ENCODE measurements around the gene FOXN4.

FOXN4 gene

GRCh38 chr12:109258201-109258600, 50.9 kb downstream of the FOXN4 start:
- DNase-seq (ENCODE audit: low read depth) = no peak

DNA sequence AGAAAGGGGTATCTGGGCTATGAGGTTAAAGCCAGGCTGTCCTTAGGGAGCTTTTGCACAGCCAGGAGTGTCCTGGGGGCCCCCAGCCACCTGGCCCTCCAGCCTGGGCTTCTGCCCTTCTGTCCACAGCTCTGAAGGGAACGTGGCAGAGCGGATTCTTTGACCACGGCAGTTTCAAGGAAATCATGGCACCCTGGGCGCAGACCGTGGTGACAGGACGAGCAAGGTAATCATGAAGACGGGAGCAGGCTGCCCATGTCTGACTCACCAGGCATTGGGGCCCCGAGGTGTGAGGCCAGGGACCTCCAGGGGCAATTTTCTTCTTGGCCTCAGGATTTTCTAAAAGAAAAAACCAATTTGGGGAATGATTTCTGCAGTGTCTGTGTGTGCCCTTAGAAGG, 53.1 kb downstream of the FOXN4 start:
- no peak for DNase-seq (ENCODE audit: low read depth)

- peak; percentile 15 for DNase-seq (ENCODE audit: low read depth)
These were observed 53.7 kb downstream of the FOXN4 start for GRCh38 chr12:109255377-109255776.

GRCh38 chr12:109253913-109254544, 55.1 kb downstream of the FOXN4 start:
- DNase-seq (ENCODE audit: low read depth) = no peak

- DNase-seq (ENCODE audit: low read depth) = no peak
These were observed 56.3 kb downstream of the FOXN4 start for GRCh38 chr12:109252799-109253198.

DNA sequence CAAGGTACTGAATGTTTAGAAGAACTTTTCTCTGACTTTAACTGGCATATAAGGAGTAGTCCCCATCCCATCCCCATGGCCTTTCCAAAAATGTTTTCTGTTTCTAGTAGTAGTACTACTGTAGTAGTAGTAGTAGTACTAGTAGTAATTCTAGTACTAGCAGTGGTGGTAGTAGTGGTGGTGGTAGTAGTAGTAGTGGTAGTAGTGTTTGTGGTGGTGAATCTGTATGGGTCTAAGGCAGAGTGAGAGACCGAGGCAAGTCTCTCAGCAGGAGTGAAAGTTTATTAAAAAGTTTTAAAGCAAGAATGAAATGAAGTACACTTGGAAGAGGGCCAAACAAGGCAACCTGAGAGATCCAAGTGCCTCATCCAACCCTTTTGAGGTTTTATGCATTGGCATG, 58.6 kb downstream of the FOXN4 start:
- no peak for DNase-seq (ENCODE audit: low read depth)

GRCh38 chr12:109247831-109248654, 61.0 kb downstream of the FOXN4 start:
- no peak for DNase-seq (ENCODE audit: low read depth)

DNA sequence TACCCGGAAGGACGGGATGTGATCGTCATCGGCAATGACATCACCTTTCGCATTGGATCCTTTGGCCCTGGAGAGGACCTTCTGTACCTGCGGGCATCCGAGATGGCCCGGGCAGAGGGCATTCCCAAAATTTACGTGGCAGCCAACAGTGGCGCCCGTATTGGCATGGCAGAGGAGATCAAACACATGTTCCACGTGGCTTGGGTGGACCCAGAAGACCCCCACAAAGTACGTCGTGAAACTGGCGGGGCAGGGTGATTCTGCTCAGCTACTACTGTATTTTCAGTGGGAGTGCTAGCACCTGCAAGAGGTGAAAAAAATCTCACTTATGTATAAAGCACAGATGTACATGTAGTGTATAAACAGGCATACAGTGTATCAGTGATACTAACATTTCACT, 62.9 kb downstream of the FOXN4 start:
- DNase-seq (ENCODE audit: low read depth) = no peak

GRCh38 chr12:109244073-109244472, 65.0 kb downstream of the FOXN4 start:
- no peak for DNase-seq (ENCODE audit: low read depth)

GRCh38 chr12:109241936-109242335, 67.1 kb downstream of the FOXN4 start:
- DNase-seq (ENCODE audit: low read depth) = no peak

DNA sequence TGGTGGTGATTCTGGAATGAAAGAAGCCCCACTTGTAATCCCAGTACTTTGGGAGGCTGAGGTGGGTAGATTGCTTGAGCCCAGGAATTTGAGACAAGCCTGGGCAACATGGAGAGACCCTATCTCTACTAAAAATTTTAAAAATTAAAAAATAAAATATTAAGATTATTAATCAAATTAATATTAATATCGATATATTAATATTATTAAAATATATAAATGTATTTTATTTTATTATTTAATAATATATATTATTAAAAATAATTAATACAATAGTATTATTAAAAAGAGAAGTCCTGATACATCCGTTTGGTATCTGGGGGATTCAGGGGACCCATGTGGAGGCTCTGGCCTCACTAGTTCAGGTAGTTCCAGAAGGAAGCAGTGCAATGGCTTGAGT, 68.7 kb downstream of the FOXN4 start:
- no peak for DNase-seq (ENCODE audit: low read depth)

GRCh38 chr12:109239691-109240090, 69.4 kb downstream of the FOXN4 start:
- DNase-seq (ENCODE audit: low read depth) = no peak

- DNase-seq (ENCODE audit: low read depth) = no peak
These were observed 69.9 kb downstream of the FOXN4 start for GRCh38 chr12:109239179-109239578.

GRCh38 chr12:109236257-109236656, 72.8 kb downstream of the FOXN4 start:
- no peak for DNase-seq (ENCODE audit: low read depth)

DNA sequence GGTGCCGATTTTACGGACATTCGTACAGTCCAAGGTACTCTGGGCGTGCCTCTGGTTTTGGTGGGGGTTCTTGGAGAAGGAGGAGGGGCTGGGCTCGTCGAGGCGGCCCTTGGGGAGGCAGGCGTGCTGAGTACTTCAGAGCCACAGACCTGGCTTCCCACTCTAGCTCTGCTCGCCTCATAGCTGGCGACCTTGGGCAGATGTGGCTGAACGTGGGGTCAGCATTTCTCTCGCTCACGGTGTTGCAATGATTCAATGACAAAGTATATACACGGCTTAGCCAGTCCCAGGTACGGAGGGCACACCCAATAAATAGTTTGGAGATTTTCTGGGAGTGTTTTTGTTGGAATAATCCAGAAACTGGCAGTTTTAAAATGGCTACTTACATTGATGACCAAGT, 75.1 kb downstream of the FOXN4 start:
- no peak for DNase-seq (ENCODE audit: low read depth)

DNA sequence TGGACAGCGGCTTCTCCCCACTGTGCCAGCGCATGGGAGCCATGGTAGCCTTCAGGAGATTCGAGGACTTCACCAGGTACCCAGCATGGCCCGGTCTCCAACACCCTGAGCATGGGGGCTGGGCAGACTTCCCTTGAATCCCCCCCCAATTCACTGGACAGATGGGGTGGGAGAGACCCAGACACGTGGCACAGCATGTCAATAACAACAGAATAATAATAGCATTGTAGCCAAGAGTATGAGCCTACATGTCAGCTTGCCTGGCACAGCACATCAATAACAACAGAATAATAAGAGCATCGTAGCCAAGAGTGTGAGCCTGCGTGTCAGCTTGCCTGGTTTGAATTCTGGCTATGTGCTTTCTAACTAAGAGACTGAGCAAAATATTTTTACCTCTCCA, 76.4 kb downstream of the FOXN4 start:
- no peak for DNase-seq (ENCODE audit: low read depth)

GRCh38 chr12:109230193-109230592, 78.9 kb downstream of the FOXN4 start:
- no peak for DNase-seq (ENCODE audit: low read depth)

DNA sequence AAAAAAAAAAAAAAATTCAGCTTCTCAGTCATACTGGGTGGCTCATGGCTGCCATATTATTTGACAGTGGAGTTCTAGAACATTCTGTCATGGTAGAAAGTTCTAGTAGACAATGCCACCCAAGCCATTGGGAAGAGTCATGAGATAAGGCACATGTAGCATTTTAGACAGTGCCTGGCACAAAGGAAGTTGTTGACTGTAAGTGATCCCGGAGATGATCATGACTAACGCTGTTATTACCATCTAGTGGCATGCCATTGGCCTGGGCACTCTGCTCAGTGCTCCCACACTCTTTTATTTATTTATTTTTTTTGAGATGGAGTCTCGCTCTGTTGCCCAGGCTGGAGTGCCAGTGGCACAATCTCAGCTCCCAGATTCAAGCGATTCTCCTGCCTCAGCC, 80.4 kb downstream of the FOXN4 start:
- no peak for DNase-seq (ENCODE audit: low read depth)
